Endothelial cell (in vitro differentiated cells): ENCODE results near the gene NUP98. TPM values are rescaled to one million over a fixed set of nuclear protein-coding genes. Genes with fewer than 3 reads are reported as not detected.

Source experiments
- DNase-seq: peaks from one replicate; pipeline ENCODE4 v3.0.0; 2021; ENCODE audit warnings: low spot score
- H3K27ac Mint-ChIP-seq: one replicate; pipeline ENCODE4 v1.8.0; 2021; ENCODE audit warnings: mixed read lengths, inconsistent platforms; ENCODE audit not compliant: unreplicated experiment
- H3K27me3 Mint-ChIP-seq: one replicate; pipeline ENCODE4 v1.8.0; 2021; ENCODE audit warnings: mild to moderate bottlenecking, moderate library complexity, mixed read lengths, inconsistent platforms; ENCODE audit not compliant: unreplicated experiment
- H3K36me3 Mint-ChIP-seq: one replicate; pipeline ENCODE4 v1.8.0; 2021; ENCODE audit warnings: mild to moderate bottlenecking, low read depth, mixed read lengths, inconsistent platforms; ENCODE audit not compliant: unreplicated experiment
- H3K4me1 Mint-ChIP-seq: one replicate; pipeline ENCODE4 v1.8.0; 2021; ENCODE audit warnings: mild to moderate bottlenecking, mixed read lengths, inconsistent platforms; ENCODE audit not compliant: unreplicated experiment
- H3K4me3 Mint-ChIP-seq: one replicate; pipeline ENCODE4 v1.8.0; 2021; ENCODE audit warnings: mild to moderate bottlenecking, mixed read lengths, inconsistent platforms; ENCODE audit not compliant: unreplicated experiment
- H3K9me3 Mint-ChIP-seq: one replicate; pipeline ENCODE4 v1.8.0; 2021; ENCODE audit warnings: mixed read lengths, inconsistent platforms; ENCODE audit not compliant: unreplicated experiment
- total RNA-seq: library from RNA; stranded (reverse); fragmentation: NEBNext Ultra II Directional; extraction: Animal tissue kit (Norgen Biotek cat#: 25700); gene quantifications from one replicate; pipeline ENCODE4 v1.2.1, GENCODE V29; 2021; ENCODE audit not compliant: unreplicated experiment
- TF ChIP-seq, protein P1 (sequence below): fragments of 200-600 bp; sonication (generic); IDR thresholded peaks from one replicate; pipeline ENCODE4 v1.5.0; 2021; ENCODE audit warnings: antibody characterized with exemption; ENCODE audit not compliant: unreplicated experiment

The NUP98 gene
- total RNA-seq, 1 donor from 2014 or later, result 59.9 TPM

DNA sequence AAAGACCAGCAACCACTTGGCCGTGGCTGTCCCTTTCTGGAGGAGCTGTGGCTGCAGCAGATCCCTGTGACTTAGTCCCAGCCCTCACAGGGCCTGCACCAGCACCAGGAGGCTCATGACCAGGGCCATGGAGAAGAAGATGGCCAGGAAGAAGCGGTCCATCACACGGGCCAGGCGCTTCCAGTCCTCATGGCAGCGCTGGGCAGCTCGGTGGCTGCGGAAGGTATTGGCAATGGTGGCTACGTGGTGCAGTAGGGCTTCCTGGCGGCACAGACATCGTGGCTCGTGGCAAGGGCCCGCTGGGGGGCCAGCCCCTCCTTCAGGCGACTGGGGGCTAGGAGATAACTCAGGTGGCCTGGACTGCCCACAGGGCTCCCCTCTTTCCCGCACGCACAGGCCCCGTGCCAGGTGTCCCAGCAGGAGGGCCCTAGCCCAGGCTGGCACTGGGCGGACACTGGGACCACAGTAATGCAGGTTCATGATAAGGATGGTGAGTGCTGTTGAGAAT lies 131.3 kb downstream of the NUP98 start:
- peaks cover 3% of the 10 kb centered on the region for H3K4me1 Mint-ChIP-seq
- H3K27me3 Mint-ChIP-seq, result peaks cover 10% of the 10 kb centered on the region
- TF ChIP-seq, protein P1, sequence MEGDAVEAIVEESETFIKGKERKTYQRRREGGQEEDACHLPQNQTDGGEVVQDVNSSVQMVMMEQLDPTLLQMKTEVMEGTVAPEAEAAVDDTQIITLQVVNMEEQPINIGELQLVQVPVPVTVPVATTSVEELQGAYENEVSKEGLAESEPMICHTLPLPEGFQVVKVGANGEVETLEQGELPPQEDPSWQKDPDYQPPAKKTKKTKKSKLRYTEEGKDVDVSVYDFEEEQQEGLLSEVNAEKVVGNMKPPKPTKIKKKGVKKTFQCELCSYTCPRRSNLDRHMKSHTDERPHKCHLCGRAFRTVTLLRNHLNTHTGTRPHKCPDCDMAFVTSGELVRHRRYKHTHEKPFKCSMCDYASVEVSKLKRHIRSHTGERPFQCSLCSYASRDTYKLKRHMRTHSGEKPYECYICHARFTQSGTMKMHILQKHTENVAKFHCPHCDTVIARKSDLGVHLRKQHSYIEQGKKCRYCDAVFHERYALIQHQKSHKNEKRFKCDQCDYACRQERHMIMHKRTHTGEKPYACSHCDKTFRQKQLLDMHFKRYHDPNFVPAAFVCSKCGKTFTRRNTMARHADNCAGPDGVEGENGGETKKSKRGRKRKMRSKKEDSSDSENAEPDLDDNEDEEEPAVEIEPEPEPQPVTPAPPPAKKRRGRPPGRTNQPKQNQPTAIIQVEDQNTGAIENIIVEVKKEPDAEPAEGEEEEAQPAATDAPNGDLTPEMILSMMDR, result no peak
- no peak overlapping the region for H3K4me3 Mint-ChIP-seq
- H3K27ac Mint-ChIP-seq, result no peak overlapping the region
- no peak for DNase-seq
- H3K9me3 Mint-ChIP-seq, result no peaks in the 10 kb centered on the region
- H3K36me3 Mint-ChIP-seq, result peaks cover 30% of the 10 kb centered on the region

DNA sequence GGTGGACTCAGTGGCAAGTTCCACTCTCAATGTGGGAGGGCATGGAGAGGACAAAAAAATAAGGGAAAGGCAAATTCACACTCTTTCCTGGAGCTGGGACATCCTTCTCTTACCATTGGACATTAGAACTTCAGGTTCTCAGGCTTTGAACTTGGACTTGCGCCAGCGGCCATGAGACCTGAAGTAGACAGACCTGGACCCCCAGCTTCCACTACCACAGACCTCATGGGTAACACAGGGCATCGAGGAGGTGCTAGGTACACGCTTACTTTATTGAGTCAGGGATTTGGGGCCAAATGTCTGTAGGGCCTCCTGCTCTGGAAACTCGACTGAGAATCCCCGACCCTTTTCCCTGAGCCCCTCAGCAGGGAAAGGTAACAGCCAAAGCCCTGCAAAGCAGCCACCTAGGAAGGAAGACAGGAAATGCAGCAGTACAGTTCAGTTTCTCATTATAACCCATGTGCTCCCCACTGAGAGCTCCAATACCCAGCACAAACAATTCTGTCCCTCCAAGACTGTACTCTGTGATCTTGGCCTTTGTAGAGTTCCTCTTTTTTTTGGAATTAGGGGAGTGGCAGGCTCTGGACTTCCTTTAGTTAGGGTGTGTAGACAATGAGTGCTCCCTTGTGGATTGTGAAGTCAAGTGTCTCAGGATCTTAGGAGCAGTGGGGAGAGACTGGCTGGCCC lies 131.9 kb downstream of the NUP98 start:
- Mint-ChIP-seq H3K4me1 (peaks cover 3% of the 10 kb centered on the region), H3K9me3 (no peaks in the 10 kb centered on the region), H3K4me3 (peak overlapping the region; percentile 23), H3K36me3 (peaks cover 25% of the 10 kb centered on the region), H3K27me3 (peaks cover 7% of the 10 kb centered on the region), H3K27ac (no peak overlapping the region)
- DNase-seq, result no peak
- TF ChIP-seq, protein P1, result no peak

DNA sequence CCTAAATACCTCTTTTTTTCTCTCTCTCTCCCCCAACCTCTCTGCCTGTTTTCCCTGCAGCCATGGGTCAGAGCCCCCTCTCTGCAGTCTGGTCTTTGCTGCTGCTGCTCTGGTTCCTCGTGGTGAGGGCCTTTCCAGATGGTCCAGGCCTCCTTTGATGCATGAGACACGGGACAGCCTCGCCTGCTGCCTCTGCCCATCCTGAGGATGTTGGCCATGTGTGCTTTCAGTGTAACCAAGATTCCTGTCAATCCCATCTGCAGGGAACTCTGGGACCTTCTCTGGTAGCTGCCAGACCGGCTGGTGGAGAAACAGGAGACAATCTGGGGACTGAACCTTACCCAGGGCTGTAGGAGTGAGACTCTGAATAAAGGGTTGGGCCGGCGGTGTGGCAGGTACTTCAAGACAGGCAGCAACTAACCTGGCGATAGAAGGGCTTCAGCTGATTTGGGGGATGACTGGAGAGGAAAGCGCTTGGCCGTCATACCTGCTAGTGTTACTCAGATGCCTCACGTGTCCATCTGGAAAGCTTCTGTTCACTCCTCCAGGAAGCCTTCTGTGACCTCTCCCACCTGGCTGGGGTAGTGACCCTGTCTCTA lies 133.2 kb downstream of the NUP98 start:
- no peaks in the 10 kb centered on the region for H3K9me3 Mint-ChIP-seq
- peaks cover 20% of the 10 kb centered on the region for H3K36me3 Mint-ChIP-seq
- DNase-seq, result no peak
- peak overlapping the region; percentile 23 for H3K4me3 Mint-ChIP-seq
- H3K4me1 Mint-ChIP-seq, result peaks cover 3% of the 10 kb centered on the region
- TF ChIP-seq, protein P1, result no peak
- H3K27me3 Mint-ChIP-seq, result peaks cover 7% of the 10 kb centered on the region
- no peak overlapping the region for H3K27ac Mint-ChIP-seq

DNA sequence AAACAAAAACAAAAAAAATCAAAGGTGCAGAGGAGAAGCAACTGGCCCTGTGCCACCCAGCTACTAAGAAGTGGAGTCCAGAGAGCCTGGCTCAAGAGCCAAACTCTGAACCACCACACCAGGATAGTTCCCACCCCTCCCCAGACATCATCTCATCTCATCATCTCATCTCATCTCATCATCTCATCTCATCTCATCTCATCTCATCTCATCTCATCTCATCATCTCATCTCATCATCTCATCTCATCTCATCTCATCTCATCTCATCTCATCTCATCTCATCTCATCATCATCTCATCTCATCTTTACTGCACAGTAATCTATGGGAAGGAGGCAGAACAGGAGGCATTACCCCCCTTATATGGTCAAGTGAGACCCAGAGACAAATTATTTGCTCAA lies 134.5 kb downstream of the NUP98 start:
- Mint-ChIP-seq H3K4me1 (peaks cover 3% of the 10 kb centered on the region), H3K27me3 (peaks cover 9% of the 10 kb centered on the region), H3K36me3 (peaks cover 17% of the 10 kb centered on the region), H3K9me3 (no peaks in the 10 kb centered on the region), H3K27ac (no peak overlapping the region), H3K4me3 (no peak overlapping the region)
- TF ChIP-seq, protein P1, result no peak
- no peak for DNase-seq

DNA sequence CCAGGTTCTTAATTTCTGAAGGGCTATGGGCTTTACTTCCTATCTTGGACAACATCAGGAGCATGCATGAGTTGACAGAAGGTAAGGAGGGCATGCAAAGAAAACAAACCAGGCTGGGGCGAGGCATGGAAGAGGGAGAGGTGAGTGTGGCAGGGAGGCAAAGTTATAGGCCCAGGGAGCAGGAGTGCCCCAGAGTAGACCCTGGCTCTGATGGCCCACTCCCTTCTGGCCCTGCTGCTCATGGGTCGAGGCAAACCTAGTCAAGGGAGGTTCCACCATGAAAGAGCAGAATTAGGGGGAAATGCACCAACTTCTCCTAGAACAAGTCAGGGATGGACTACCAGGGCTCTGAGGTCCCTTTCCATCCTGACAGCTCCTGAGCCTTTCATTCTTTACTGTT lies 136.4 kb downstream of the NUP98 start:
- Mint-ChIP-seq H3K27ac (no peak overlapping the region), H3K36me3 (peaks cover 17% of the 10 kb centered on the region), H3K4me1 (peaks cover 3% of the 10 kb centered on the region), H3K4me3 (no peak overlapping the region), H3K9me3 (no peaks in the 10 kb centered on the region), H3K27me3 (peaks cover 9% of the 10 kb centered on the region)
- DNase-seq, result no peak
- TF ChIP-seq, protein P1, result no peak
